Activated T-cell treated with anti-CD3 and anti-CD28 coated beads, Interleukin-2, amount 50 U/mL, for 1 hour (primary cell): ENCODE measurements around the gene NTSR1.

ENCODE experiments used
- DNase-seq: peaks from one replicate; pipeline ENCODE4 v3.0.0-alpha.2; 2020

Gene NTSR1

GRCh38 chr20:62727584-62728027, 19.0 kb downstream of the NTSR1 start:
- DNase-seq, result no peak

- DNase-seq, result no peak
These were observed 19.6 kb downstream of the NTSR1 start for GRCh38 chr20:62728028-62728780.

- DNase-seq, result no peak
These were observed 20.2 kb downstream of the NTSR1 start for GRCh38 chr20:62728781-62729300.

GRCh38 chr20:62730481-62730880, 21.8 kb downstream of the NTSR1 start:
- DNase-seq, result no peak

- no peak for DNase-seq
These were observed 23.6 kb downstream of the NTSR1 start for GRCh38 chr20:62732031-62732760.

- DNase-seq, result no peak
These were observed 24.3 kb downstream of the NTSR1 start for GRCh38 chr20:62732842-62733525.

- no peak for DNase-seq
These were observed 24.8 kb downstream of the NTSR1 start for GRCh38 chr20:62733526-62733842.

GRCh38 chr20:62733891-62734290, 25.3 kb downstream of the NTSR1 start:
- no peak for DNase-seq

GRCh38 chr20:62734326-62734725, 25.7 kb downstream of the NTSR1 start:
- no peak for DNase-seq

- DNase-seq, result no peak
These were observed 26.2 kb downstream of the NTSR1 start for GRCh38 chr20:62734881-62735280.

GRCh38 chr20:62735331-62735821, 26.7 kb downstream of the NTSR1 start:
- no peak for DNase-seq

- DNase-seq, result no peak
These were observed 27.4 kb downstream of the NTSR1 start for GRCh38 chr20:62736026-62736406.

- DNase-seq, result no peak
These were observed 27.9 kb downstream of the NTSR1 start for GRCh38 chr20:62736407-62737071.

- DNase-seq, result no peak
These were observed 28.7 kb downstream of the NTSR1 start for GRCh38 chr20:62737271-62737811.

- no peak for DNase-seq
These were observed 29.6 kb downstream of the NTSR1 start for GRCh38 chr20:62738025-62738881.

- no peak for DNase-seq
These were observed 30.4 kb downstream of the NTSR1 start for GRCh38 chr20:62739067-62739466.

GRCh38 chr20:62739581-62740285, 31.1 kb downstream of the NTSR1 start:
- peak; percentile 54 for DNase-seq

GRCh38 chr20:62740286-62741141, 31.9 kb downstream of the NTSR1 start:
- peak; percentile 79 for DNase-seq

- DNase-seq, result no peak
These were observed 32.6 kb downstream of the NTSR1 start for GRCh38 chr20:62741191-62741691.
